HepG2 (cell line): ENCODE data around the gene DIPK1A. TPM values are rescaled to one million over a fixed set of nuclear protein-coding genes. Genes with fewer than 3 reads are reported as not detected.
A peak's percentile ranks its signal among the peaks of the same experiment; 100 is the strongest.

Source experiments
- ATAC-seq: fragments of 200-7000 bp; cut with Tn5 transposase; 3 replicates; pipeline ENCODE4 v1.9.1; 2020; ENCODE audit warnings: mild to moderate bottlenecking, moderate library complexity
- BruUV-seq: library from RNA; stranded (reverse); fragments of 400-500 nt; replicated peaks from 2 replicates; lab custom pipeline; 2021; lab: Mats Ljungman, UMichigan
- CTCF ChIA-PET: fragments of 300-600 bp; formaldehyde crosslinking; extraction: SDS; loops from one replicate; lab custom pipeline; 2021; ENCODE audit warnings: low total read pairs, inconsistent platforms, low intra/inter-chr PET ratio; lab: Yijun Ruan, JAX
- POLR2A ChIA-PET: fragments of 350-600 bp; sonication (Branson Sonifier 250); formaldehyde crosslinking; loops from one replicate; lab custom pipeline; 2020; ENCODE audit warnings: antibody characterized with exemption, inconsistent platforms; lab: Yijun Ruan, JAX
- DNase-seq: peaks from one replicate; pipeline ENCODE4 v3.0.0-alpha.2; 2015; ENCODE audit warnings: low spot score
- FAIRE-seq: peaks from 3 replicates; lab custom pipeline; 2011; peaks lifted over from hg19 to GRCh38; lab: Jason Lieb, UNC
- H2AFZ ChIP-seq: one replicate; pipeline ENCODE4 v1.6.1; 2011; ENCODE audit warnings: low read length, inconsistent platforms
- H3K27ac ChIP-seq: fragments of 300-600 bp; 3 replicates; pipeline ENCODE4 v1.8.0; 2011; ENCODE audit warnings: mixed run types, mild to moderate bottlenecking, mixed read lengths, low read length, inconsistent platforms; ENCODE audit not compliant: insufficient read depth; ENCODE audit errors: extremely low read length
- H3K27me3 ChIP-seq, 2 experiments: fragments of 200-600 bp in 1 of 2; 2 replicates in 1 of 2; 3 replicates in 1 of 2; pipeline versions ENCODE4 v1.6.0 to v1.8.0; 2011; ENCODE audit warnings: low read length in 2 of 2, mild to moderate bottlenecking in 2 of 2, moderate library complexity in 2 of 2, inconsistent platforms in 1 of 2; ENCODE audit not compliant: insufficient read depth in 2 of 2, control insufficient read depth in 1 of 2
- H3K36me3 ChIP-seq, 2 experiments: fragments of 200-600 bp in 1 of 2; replicated peaks in 1 of 2; 2 replicates in 1 of 2; 3 replicates in 1 of 2; pipeline versions ENCODE4 v1.5.1 to v1.8.0; 2011; ENCODE audit warnings: low read length in 2 of 2, inconsistent platforms in 1 of 2; ENCODE audit not compliant: insufficient read depth in 2 of 2, control insufficient read depth in 1 of 2
- H3K4me1 ChIP-seq: 2 replicates; pipeline ENCODE4 v1.5.1; 2012; ENCODE audit warnings: low read length, inconsistent platforms; ENCODE audit not compliant: insufficient read depth
- H3K4me2 ChIP-seq: 2 replicates; pipeline ENCODE4 v1.6.0; 2011; ENCODE audit warnings: low read depth, low read length, inconsistent platforms
- H3K4me3 ChIP-seq, 3 experiments: fragments of 200-600 bp in 1 of 3; sonication (generic), shearing (Covaris generic) in 1 of 3; replicated peaks in 1 of 3; 2 replicates each; pipeline ENCODE4 v1.5.1; 2011 to 2016; ENCODE audit warnings: low read length in 3 of 3, inconsistent platforms in 2 of 3, low read depth in 2 of 3, mild to moderate bottlenecking in 2 of 3, control low read depth in 1 of 3, mixed read lengths in 1 of 3; ENCODE audit not compliant: insufficient read depth in 1 of 3
- H3K79me2 ChIP-seq: one replicate; pipeline ENCODE4 v1.6.1; 2011; ENCODE audit warnings: low read length, inconsistent platforms; ENCODE audit not compliant: insufficient read depth
- H3K9ac ChIP-seq: 2 replicates; pipeline ENCODE4 v1.6.0; 2011; ENCODE audit warnings: mild to moderate bottlenecking, low read depth, low read length, inconsistent platforms; ENCODE audit not compliant: insufficient read depth
- H3K9me3 ChIP-seq: 2 replicates; pipeline ENCODE4 v1.5.1; 2012; ENCODE audit warnings: mild to moderate bottlenecking, low read length
- H4K20me1 ChIP-seq: 2 replicates; pipeline ENCODE4 v1.6.0; 2011; ENCODE audit warnings: inconsistent platforms, mild to moderate bottlenecking, low read length, moderate library complexity; ENCODE audit not compliant: insufficient read depth
- ESRRA ChIP-seq: sonication (generic); formaldehyde crosslinking; IDR thresholded peaks from 2 replicates; pipeline ENCODE4 v1.5.1; 2020; ENCODE audit warnings: mild to moderate bottlenecking, low read depth, missing genetic modification reagents
- GATAD2A ChIP-seq: IDR thresholded peaks from 2 replicates; pipeline ENCODE4 v1.6.1; 2016
- IRF2 ChIP-seq: IDR thresholded peaks from 2 replicates; pipeline ENCODE4 v1.6.1; 2018; ENCODE audit warnings: missing genetic modification reagents, missing compliant biosample characterization
- KIAA2018 ChIP-seq: sonication (generic); formaldehyde crosslinking; IDR thresholded peaks from 2 replicates; pipeline ENCODE4 v1.5.0; 2020; ENCODE audit warnings: mild to moderate bottlenecking, missing genetic modification reagents, borderline replicate concordance
- MAFK ChIP-seq, 2 experiments: IDR thresholded peaks in 1 of 2; conservative IDR thresholded peaks in 1 of 2; 2 replicates each; pipeline ENCODE4 v1.6.1; 2011; ENCODE audit warnings: improper control_type of control experiment in 2 of 2, low read length in 2 of 2
- MIXL1 ChIP-seq: IDR thresholded peaks from 2 replicates; pipeline ENCODE4 v1.6.1; 2016
- SMC3 ChIP-seq: IDR thresholded peaks from 2 replicates; pipeline ENCODE4 v1.6.1; 2011; ENCODE audit warnings: low read length, improper control_type of control experiment
- SRF ChIP-seq: IDR thresholded peaks from 2 replicates; pipeline ENCODE4 v1.6.1; 2011; ENCODE audit warnings: mild to moderate bottlenecking, low read depth, low read length, moderate library complexity
- TOPORS ChIP-seq: sonication (generic); formaldehyde crosslinking; IDR thresholded peaks from 2 replicates; pipeline ENCODE4 v1.8.0; 2023; ENCODE audit warnings: mild to moderate bottlenecking, missing genetic modification reagents
- YY1 ChIP-seq: IDR thresholded peaks from 2 replicates; pipeline ENCODE4 v1.6.1; 2011; ENCODE audit warnings: low read length, low read depth, moderate library complexity, mild to moderate bottlenecking; ENCODE audit not compliant: insufficient read depth, insufficient replicate concordance
- ZMYM4 ChIP-seq: sonication (generic); formaldehyde crosslinking; IDR thresholded peaks from 2 replicates; pipeline ENCODE4 v1.8.1; 2023; ENCODE audit warnings: mild to moderate bottlenecking, missing genetic modification reagents
- ZNF383 ChIP-seq: sonication (generic); formaldehyde crosslinking; IDR thresholded peaks from 2 replicates; pipeline ENCODE4 v1.4.0; 2020; ENCODE audit warnings: missing genetic modification reagents, mild to moderate bottlenecking, borderline replicate concordance
- ZNF746 ChIP-seq: sonication (generic); formaldehyde crosslinking; IDR thresholded peaks from 2 replicates; pipeline ENCODE4 v1.8.0; 2022; ENCODE audit warnings: mild to moderate bottlenecking, missing genetic modification reagents
- ZSCAN12 ChIP-seq: sonication (generic); formaldehyde crosslinking; IDR thresholded peaks from 2 replicates; pipeline ENCODE4 v1.9.0; 2021; ENCODE audit warnings: mild to moderate bottlenecking, missing genetic modification reagents
- WGBS: methylation state at CpG from one replicate; pipeline ENCODE4 v1.1.6; 2017; ENCODE audit warnings: low lambda C conversion rate; 5-methylcytosine and 5-hydroxymethylcytosine counted together
- in situ Hi-C: cut with HindIII; loops from 2 replicates; pipeline ENCODE4 v1.10.0; 2017; ENCODE audit warnings: low pct_unique_long_range_greater_than_20kb; ENCODE audit not compliant: extremely low pct_ligation_motif_present
- intact Hi-C: fragments of 100-400 bp; cut with micrococcal nuclease; formaldehyde crosslinking; loops from one replicate; pipeline ENCODE4 v1.10.0; 2022; ENCODE audit not compliant: unreplicated experiment
- polyA plus RNA-seq, 8 experiments: library from polyadenylated mRNA; depleted of rRNA in 3 of 8; stranded (reverse) in 7 of 8; unstranded in 1 of 8; fragments of >200 nt; fragmentation: Illumina TruSeq in 4 of 8; extraction: Trizol in 4 of 8; gene quantifications; 2 replicates each; pipeline versions ENCODE4 v1.2.1 to v1.2.3, GENCODE V29; 2011 to 2016; ENCODE audit warnings: low read depth in 4 of 8, missing spikeins in 1 of 8, mixed read lengths in 1 of 8; ENCODE audit not compliant: insufficient read depth in 1 of 8
- total RNA-seq, 5 experiments: library from RNA; depleted of rRNA; stranded (reverse); fragments of >200 nt; fragmentation: Illumina TruSeq; extraction: Trizol; gene quantifications; 2 replicates each; pipeline ENCODE4 v1.2.3, GENCODE V29; 2016; ENCODE audit warnings: low read depth in 1 of 5
- TF ChIP-seq, protein P1 (sequence below): sonication (generic); formaldehyde crosslinking; IDR thresholded peaks from 2 replicates; pipeline ENCODE4 v1.5.0; 2020; ENCODE audit warnings: missing genetic modification reagents

DIPK1A gene
- total and polyA plus RNA-seq, 2 of the 13 experiments (the other 11 are each of a cell fraction or from before 2014, with no cell fraction given), result 8.4 TPM

- DNase-seq (peak; percentile 82), FAIRE-seq (peak; percentile 84), ATAC-seq (peak; percentile 82)
- Histone ChIP-seq H3K27ac (no peak overlapping the region), H3K27me3 (peaks cover 0 to 3% of the 10 kb centered on the region in 2 experiments; a peak in 2 of 5 replicates), H4K20me1 (no peaks in the 10 kb centered on the region), H3K4me2 (no peak overlapping the region), H3K9ac (no peak overlapping the region), H3K36me3 (no peaks in the 10 kb centered on the region), H2AFZ (no peak overlapping the region), H3K4me1 (peaks cover 48% of the 10 kb centered on the region), H3K9me3 (no peaks in the 10 kb centered on the region), H3K79me2 (no peaks in the 10 kb centered on the region), H3K4me3 (no peak overlapping the region)
- in situ Hi-C loops (no loop called here), intact Hi-C loops (loop anchor here (1.0 kb wide), 4 partner anchors 26 to 135 kb away; partner anchors contain the start of gene DIPK1A)
- no TSS peak for BruUV-seq
- CTCF ChIA-PET, result interaction anchor here (1.5 to 6.3 kb wide), 4 partner anchors 26 to 245 kb away, joined by 5 to 175 read pairs (median 15); partner anchors contain the start of gene DIPK1A
- WGBS, result 48% methylated on average over 5 of the region's 5 CpGs
- POLR2A ChIA-PET, result interaction anchor here (0.6 to 1.8 kb wide), 5 partner anchors 32 to 163 kb away, joined by 3 to 4 read pairs (median 3); partner anchors contain the start of gene RPL5
- no peak for TF ChIP-seq YY1
- TF ChIP-seq, protein P1, sequence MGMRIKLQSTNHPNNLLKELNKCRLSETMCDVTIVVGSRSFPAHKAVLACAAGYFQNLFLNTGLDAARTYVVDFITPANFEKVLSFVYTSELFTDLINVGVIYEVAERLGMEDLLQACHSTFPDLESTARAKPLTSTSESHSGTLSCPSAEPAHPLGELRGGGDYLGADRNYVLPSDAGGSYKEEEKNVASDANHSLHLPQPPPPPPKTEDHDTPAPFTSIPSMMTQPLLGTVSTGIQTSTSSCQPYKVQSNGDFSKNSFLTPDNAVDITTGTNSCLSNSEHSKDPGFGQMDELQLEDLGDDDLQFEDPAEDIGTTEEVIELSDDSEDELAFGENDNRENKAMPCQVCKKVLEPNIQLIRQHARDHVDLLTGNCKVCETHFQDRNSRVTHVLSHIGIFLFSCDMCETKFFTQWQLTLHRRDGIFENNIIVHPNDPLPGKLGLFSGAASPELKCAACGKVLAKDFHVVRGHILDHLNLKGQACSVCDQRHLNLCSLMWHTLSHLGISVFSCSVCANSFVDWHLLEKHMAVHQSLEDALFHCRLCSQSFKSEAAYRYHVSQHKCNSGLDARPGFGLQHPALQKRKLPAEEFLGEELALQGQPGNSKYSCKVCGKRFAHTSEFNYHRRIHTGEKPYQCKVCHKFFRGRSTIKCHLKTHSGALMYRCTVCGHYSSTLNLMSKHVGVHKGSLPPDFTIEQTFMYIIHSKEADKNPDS (CRISPR knock-in tag), result no peak
- TF ChIP-seq SRF, result no peak
- TF ChIP-seq TOPORS (CRISPR knock-in tag), result no peak
- no peak for TF ChIP-seq KIAA2018 (CRISPR knock-in tag)
- no peak for TF ChIP-seq ZNF383
- TF ChIP-seq SMC3, result peak; percentile 96
- TF ChIP-seq MAFK (conservative IDR thresholded peaks at IDR 0.05 in 1 of 2, IDR thresholded peaks at IDR 0.05 in 1 of 2; ENCODE audit: low read length in 2 of 2), result 0 out of 4 replicates have a peak, but pooled peaks of 1 of the 2 experiments have one; percentile 5
- peak; percentile 42; the same call in 1 of the 2 replicates for TF ChIP-seq GATAD2A (CRISPR knock-in tag)
- TF ChIP-seq ZSCAN12 (CRISPR knock-in tag), result no peak
- TF ChIP-seq ZMYM4 (CRISPR knock-in tag), result 0 out of 2 replicates have a peak, but pooled peaks have one; percentile 11
- 0 out of 2 replicates have a peak, but pooled peaks have one; percentile 42 for TF ChIP-seq IRF2 (CRISPR knock-in tag)
- no peak for TF ChIP-seq ZNF746 (CRISPR knock-in tag)
- TF ChIP-seq MIXL1 (CRISPR knock-in tag), result peak; percentile 64; the same call in 1 of the 2 replicates
- peak; percentile 99 for TF ChIP-seq ESRRA (CRISPR knock-in tag)
These were observed 32.9 kb upstream of the DIPK1A start for GRCh38 chr1:92994105-92994712.
